ENCODE data around the gene OR4D6. TPM values are rescaled to one million over a fixed set of nuclear protein-coding genes. Genes with fewer than 3 reads are reported as not detected.

OR4D6 gene
- total RNA-seq, 1 experiment from 2014 or later = not detected

DNA sequence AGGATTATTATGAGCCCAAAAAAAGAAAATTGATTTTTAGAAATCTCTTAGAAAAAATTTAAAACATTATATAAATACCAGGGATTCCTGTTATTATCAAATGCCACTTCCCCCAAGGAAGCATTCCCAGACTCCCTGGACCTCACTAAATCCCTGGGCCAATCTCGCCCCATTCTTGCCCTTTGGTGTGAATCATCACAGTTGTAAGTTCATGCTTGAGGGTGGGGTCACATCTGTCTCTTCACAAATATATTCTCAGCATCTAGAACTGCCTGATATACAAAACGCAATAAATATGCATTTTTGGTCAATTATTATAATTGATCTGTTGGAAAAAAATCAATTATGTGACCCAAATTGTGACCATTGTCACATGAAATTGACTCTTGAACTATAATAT, 8.3 kb upstream of the OR4D6 start:
- Histone ChIP-seq H3K14ac (ENCODE audit: insufficient read depth, low read length) (no peak overlapping the region), H3K79me1 (ENCODE audit: insufficient read depth, low read depth, low read length, poor library complexity, severe bottlenecking) (no peaks in the 10 kb centered on the region), H2AK5ac (ENCODE audit: insufficient read length, low read length) (no peak overlapping the region), H2BK15ac (ENCODE audit: low read depth, low read length) (no peak overlapping the region), H3K27ac (ENCODE audit: insufficient read length, low read depth, low read length) (no peak overlapping the region), H4K8ac (replicated peaks; ENCODE audit: insufficient read length, low read depth, low read length) (no peak overlapping the region), H3K27me3 (ENCODE audit: insufficient read depth, low read length) (no peaks in the 10 kb centered on the region; the same call in 1 of the 2 replicates), H3K23ac (ENCODE audit: insufficient read length, low read depth, low read length) (no peak overlapping the region), H3K79me2 (ENCODE audit: insufficient read depth, low read length) (no peaks in the 10 kb centered on the region), H3K23me2 (ENCODE audit: insufficient read length, low read depth, low read length, poor library complexity, severe bottlenecking) (no peaks in the 10 kb centered on the region), H3K9ac (ENCODE audit: extremely low read depth, insufficient read length, low read length) (no peak overlapping the region), H2BK120ac (ENCODE audit: low read depth, low read length, poor library complexity, severe bottlenecking) (no peak overlapping the region), H2BK5ac (ENCODE audit: insufficient read length, low read length) (no peak overlapping the region), H3K4ac (ENCODE audit: low read depth, low read length) (no peak overlapping the region), H3K9me3 (ENCODE audit: control insufficient read depth, low read depth, low read length) (no peaks in the 10 kb centered on the region), H4K5ac (ENCODE audit: insufficient read length, low read depth, low read length) (no peak overlapping the region), H2AFZ (ENCODE audit: low read length) (no peak overlapping the region), H3K56ac (ENCODE audit: insufficient read length, low read depth, low read length) (no peak overlapping the region), H4K91ac (ENCODE audit: insufficient read length, low read depth, low read length) (no peak overlapping the region), H2BK12ac (ENCODE audit: insufficient read length, low read depth, low read length) (no peak overlapping the region), H3K4me1 (ENCODE audit: insufficient read depth, low read length) (no peaks in the 10 kb centered on the region), H2BK20ac (ENCODE audit: low read depth, low read length, poor library complexity, severe bottlenecking) (no peak overlapping the region), H3T11ph (ENCODE audit: low read length) (no peak overlapping the region), H3K18ac (ENCODE audit: insufficient read length, low read depth, low read length) (no peak overlapping the region), H4K20me1 (ENCODE audit: control insufficient read depth, insufficient read depth, insufficient read length) (no peaks in the 10 kb centered on the region), H3K4me2 (ENCODE audit: insufficient read depth, insufficient read length, low read length) (no peak overlapping the region)
- Mint-ChIP-seq H3K27ac (no peak overlapping the region), H3K27me3 (ENCODE audit: low read depth) (no peaks in the 10 kb centered on the region), H3K9me3 (peaks cover 18 to 21% of the 10 kb centered on the region in 2 experiments; a peak in 4 of 5 replicates), H3K36me3 (ENCODE audit: insufficient read depth in 1 of 3, low read depth in 3 of 3) (0 out of 7 replicates have a peak, but pooled peaks cover 0 to 3% (median 0%) of the 10 kb centered on the region in 3 experiments), H3K4me3 (no peak overlapping the region), H3K4me1 (peaks cover 3% of the 10 kb centered on the region in 2 experiments; a peak in 3 of 4 replicates)
- TF ChIP-seq, protein P1, sequence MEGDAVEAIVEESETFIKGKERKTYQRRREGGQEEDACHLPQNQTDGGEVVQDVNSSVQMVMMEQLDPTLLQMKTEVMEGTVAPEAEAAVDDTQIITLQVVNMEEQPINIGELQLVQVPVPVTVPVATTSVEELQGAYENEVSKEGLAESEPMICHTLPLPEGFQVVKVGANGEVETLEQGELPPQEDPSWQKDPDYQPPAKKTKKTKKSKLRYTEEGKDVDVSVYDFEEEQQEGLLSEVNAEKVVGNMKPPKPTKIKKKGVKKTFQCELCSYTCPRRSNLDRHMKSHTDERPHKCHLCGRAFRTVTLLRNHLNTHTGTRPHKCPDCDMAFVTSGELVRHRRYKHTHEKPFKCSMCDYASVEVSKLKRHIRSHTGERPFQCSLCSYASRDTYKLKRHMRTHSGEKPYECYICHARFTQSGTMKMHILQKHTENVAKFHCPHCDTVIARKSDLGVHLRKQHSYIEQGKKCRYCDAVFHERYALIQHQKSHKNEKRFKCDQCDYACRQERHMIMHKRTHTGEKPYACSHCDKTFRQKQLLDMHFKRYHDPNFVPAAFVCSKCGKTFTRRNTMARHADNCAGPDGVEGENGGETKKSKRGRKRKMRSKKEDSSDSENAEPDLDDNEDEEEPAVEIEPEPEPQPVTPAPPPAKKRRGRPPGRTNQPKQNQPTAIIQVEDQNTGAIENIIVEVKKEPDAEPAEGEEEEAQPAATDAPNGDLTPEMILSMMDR (conservative IDR thresholded peaks at IDR 0.05) = no peak
- DNase-seq = no peak
- WGBS (ENCODE audit: extremely low coverage, insufficient read length, low lambda C conversion rate) = no CpG with 5 or more reads among the region's 2 CpGs
